ENCODE results near the gene KIN.
"Not testable (repeated sequence)": the region's sequence is repeated elsewhere in the genome, so short reads cannot be mapped to it uniquely, and the experiment has no call there.

The KIN gene

GRCh38 chr10:7738536-7739407 is 49.0 kb downstream of the KIN start:
- no peak for DNase-seq (ENCODE audit: low read depth, low spot score)
- H3K27ac ChIP-seq: no peak overlapping the region

- no peak for DNase-seq (ENCODE audit: low read depth, low spot score)
- no peak overlapping the region for H3K27ac ChIP-seq
Measured at GRCh38 chr10:7734821-7735220, 53.0 kb downstream of the KIN start.

GRCh38 chr10:7722927-7723529 is 64.8 kb downstream of the KIN start:
- no peak overlapping the region for H3K27ac ChIP-seq
- DNase-seq (ENCODE audit: low read depth, low spot score): no peak

GRCh38 chr10:7720478-7720877 is 67.3 kb downstream of the KIN start:
- DNase-seq (ENCODE audit: low read depth, low spot score): no peak
- no peak overlapping the region for H3K27ac ChIP-seq

GRCh38 chr10:7718685-7719084 is 69.1 kb downstream of the KIN start:
- no peak overlapping the region for H3K27ac ChIP-seq
- DNase-seq (ENCODE audit: low read depth, low spot score): no peak

- no peak for DNase-seq (ENCODE audit: low read depth, low spot score)
- H3K27ac ChIP-seq: no peak overlapping the region
Measured at GRCh38 chr10:7717767-7718166, 70.0 kb downstream of the KIN start.

GRCh38 chr10:7715515-7715914 is 72.3 kb downstream of the KIN start:
- DNase-seq (ENCODE audit: low read depth, low spot score): no peak

GRCh38 chr10:7711075-7711474 is 76.7 kb downstream of the KIN start:
- not testable (repeated sequence) for DNase-seq (ENCODE audit: low read depth, low spot score); H3K27ac ChIP-seq

More at GRCh38 chr10:7715515-7715914, 72.3 kb downstream of the KIN start:
- H3K27ac ChIP-seq: no peak overlapping the region

- DNase-seq (ENCODE audit: low read depth, low spot score): no peak
- H3K27ac ChIP-seq: no peak overlapping the region
Measured at GRCh38 chr10:7710446-7710845, 77.3 kb downstream of the KIN start.

GRCh38 chr10:7708832-7709231 is 79.0 kb downstream of the KIN start:
- no peak for DNase-seq (ENCODE audit: low read depth, low spot score)
- H3K27ac ChIP-seq: no peak overlapping the region

- H3K27ac ChIP-seq: no peak overlapping the region
- no peak for DNase-seq (ENCODE audit: low read depth, low spot score)
Measured at GRCh38 chr10:7707858-7708622, 79.8 kb downstream of the KIN start.

GRCh38 chr10:7707102-7707501 is 80.7 kb downstream of the KIN start:
- H3K27ac ChIP-seq: no peak overlapping the region
- DNase-seq (ENCODE audit: low read depth, low spot score): no peak

GRCh38 chr10:7706534-7707073 is 81.2 kb downstream of the KIN start:
- H3K27ac ChIP-seq: no peak overlapping the region
- no peak for DNase-seq (ENCODE audit: low read depth, low spot score)

- DNase-seq (ENCODE audit: low read depth, low spot score): no peak
- no peak overlapping the region for H3K27ac ChIP-seq
Measured at GRCh38 chr10:7705341-7705740, 82.5 kb downstream of the KIN start.

GRCh38 chr10:7704071-7705016 is 83.4 kb downstream of the KIN start:
- no peak overlapping the region for H3K27ac ChIP-seq
- no peak for DNase-seq (ENCODE audit: low read depth, low spot score)

GRCh38 chr10:7703140-7703539 is 84.7 kb downstream of the KIN start, which contains the start of gene ITIH2:
Gene ITIH2, plus strand, starts transcription at chr10:7703316. Its CDS starts 119 bp downstream, at chr10:7703435.
- no peak for DNase-seq (ENCODE audit: low read depth, low spot score)
- no peak within 1 kb of the TSS for H3K27ac ChIP-seq

- no peak overlapping the region for H3K27ac ChIP-seq
- DNase-seq (ENCODE audit: low read depth, low spot score): no peak
Measured at GRCh38 chr10:7702288-7702812, 85.4 kb downstream of the KIN start.

- H3K27ac ChIP-seq: no peak overlapping the region
- no peak for DNase-seq (ENCODE audit: low read depth, low spot score)
Measured at GRCh38 chr10:7701158-7701742, 86.5 kb downstream of the KIN start.

Data from epithelial cell of prostate (primary cell).